DOHH2 (cell line): ENCODE data around the gene TRAPPC14.
A peak's percentile ranks its signal among the peaks of the same experiment; 100 is the strongest.

ENCODE experiments used
- H3F3A ChIP-seq: fragments of 200-600 bp; sonication (generic), shearing (Covaris generic); 2 replicates; pipeline ENCODE4 v1.6.0; 2016; ENCODE audit warnings: antibody characterized with exemption, mild to moderate bottlenecking; ENCODE audit not compliant: control insufficient read depth, insufficient read depth
- H3K27ac ChIP-seq: fragments of 200-600 bp; sonication (generic); 2 replicates; pipeline ENCODE4 v1.5.1; 2014; ENCODE audit warnings: low read depth, mild to moderate bottlenecking, low read length, moderate library complexity
- H3K27me3 ChIP-seq: fragments of 200-600 bp; sonication (generic); 2 replicates; pipeline ENCODE4 v1.6.1; 2014; ENCODE audit warnings: mild to moderate bottlenecking, low read length, mixed read lengths; ENCODE audit not compliant: control insufficient read depth
- H3K36me3 ChIP-seq: fragments of 200-600 bp; sonication (generic); 2 replicates; pipeline ENCODE4 v1.6.1; 2014; ENCODE audit warnings: mild to moderate bottlenecking, low read length, moderate library complexity, mixed read lengths; ENCODE audit not compliant: control insufficient read depth
- H3K4me1 ChIP-seq: fragments of 200-600 bp; sonication (generic); 2 replicates; pipeline ENCODE4 v1.6.1; 2014; ENCODE audit warnings: mild to moderate bottlenecking, low read length, mixed read lengths; ENCODE audit not compliant: control insufficient read depth
- H3K4me2 ChIP-seq: fragments of 200-600 bp; sonication (generic); 2 replicates; pipeline ENCODE4 v1.6.0; 2014; ENCODE audit warnings: mild to moderate bottlenecking, low read length, moderate library complexity
- H3K4me3 ChIP-seq: fragments of 200-600 bp; sonication (generic); 2 replicates; pipeline ENCODE4 v1.5.1; 2014; ENCODE audit warnings: mild to moderate bottlenecking, low read length, mixed read lengths
- H3K79me2 ChIP-seq: fragments of 200-600 bp; sonication (generic); 2 replicates; pipeline ENCODE4 v1.6.1; 2014; ENCODE audit warnings: mild to moderate bottlenecking, low read length, mixed read lengths; ENCODE audit not compliant: control insufficient read depth
- H3K9me2 ChIP-seq: fragments of 200-600 bp; sonication (generic); replicated peaks from 2 replicates; pipeline ENCODE4 v1.6.1; 2014; ENCODE audit warnings: mild to moderate bottlenecking, low read length, mixed read lengths; ENCODE audit not compliant: control insufficient read depth
- H3K9me3 ChIP-seq: fragments of 200-600 bp; sonication (generic); 2 replicates; pipeline ENCODE4 v1.6.1; 2014; ENCODE audit warnings: antibody characterized with exemption, low read length, mixed read lengths; ENCODE audit not compliant: control insufficient read depth, insufficient read depth
- H4K20me1 ChIP-seq: fragments of 200-600 bp; sonication (generic); 2 replicates; pipeline ENCODE4 v1.6.0; 2014; ENCODE audit warnings: low read depth, mild to moderate bottlenecking, antibody characterized with exemption, low read length, moderate library complexity; ENCODE audit not compliant: control insufficient read depth, insufficient read depth
- CTCF ChIP-seq: fragments of 200-600 bp; sonication (generic); IDR thresholded peaks from one replicate; pipeline ENCODE4 v1.5.1; 2014; ENCODE audit warnings: antibody characterized with exemption, mild to moderate bottlenecking, low read depth, low read length; ENCODE audit not compliant: poor library complexity, severe bottlenecking
- EZH2phosphoT487 ChIP-seq: fragments of 200-600 bp; sonication (generic); IDR thresholded peaks from 2 replicates; pipeline ENCODE4 v1.6.1; 2017; ENCODE audit warnings: borderline replicate concordance, mild to moderate bottlenecking, antibody characterized with exemption, low read length, moderate library complexity, mixed read lengths

The TRAPPC14 gene

DNA sequence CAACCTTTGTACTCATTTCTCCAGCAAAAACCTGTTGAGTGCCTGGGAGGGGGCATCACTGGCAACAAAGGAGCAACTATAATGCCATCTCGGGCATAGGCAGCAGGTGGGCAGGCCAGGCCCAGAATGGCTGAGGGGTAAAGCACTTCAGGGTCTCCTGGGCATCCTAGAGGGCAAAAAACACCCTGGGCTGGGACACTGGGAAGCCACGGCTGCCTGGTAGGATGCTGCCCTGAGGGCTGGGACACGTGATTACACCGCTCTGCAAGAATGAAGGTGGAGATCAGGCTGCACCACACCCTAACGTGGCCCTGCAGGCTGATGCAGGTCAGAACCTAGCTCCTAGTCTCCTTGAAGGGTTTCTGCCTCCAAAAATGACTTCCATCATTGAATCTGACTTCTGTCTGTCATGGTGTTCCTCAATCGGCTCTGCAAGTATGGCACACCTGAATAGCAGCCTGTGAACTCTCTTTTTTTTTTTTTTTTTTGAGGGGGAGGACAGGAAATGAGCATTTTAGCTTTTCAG is 4.5 kb upstream of the TRAPPC14 start:
- Histone ChIP-seq H3K36me3 (peaks cover 3% of the 10 kb centered on the region), H3K9me2 (no peaks in the 10 kb centered on the region), H3K79me2 (peaks cover 11% of the 10 kb centered on the region), H3K4me3 (no peak overlapping the region), H3K27ac (no peak overlapping the region; the same call in 1 of the 2 replicates), H3K27me3 (peaks cover 10% of the 10 kb centered on the region), H3K9me3 (no peaks in the 10 kb centered on the region), H3K4me1 (peaks cover 37% of the 10 kb centered on the region), H3F3A (no peaks in the 10 kb centered on the region; the same call in 1 of the 2 replicates), H3K4me2 (peak overlapping the region; percentile 36), H4K20me1 (no peaks in the 10 kb centered on the region)
- TF ChIP-seq EZH2phosphoT487 (no peak), CTCF (no peak)

DNA sequence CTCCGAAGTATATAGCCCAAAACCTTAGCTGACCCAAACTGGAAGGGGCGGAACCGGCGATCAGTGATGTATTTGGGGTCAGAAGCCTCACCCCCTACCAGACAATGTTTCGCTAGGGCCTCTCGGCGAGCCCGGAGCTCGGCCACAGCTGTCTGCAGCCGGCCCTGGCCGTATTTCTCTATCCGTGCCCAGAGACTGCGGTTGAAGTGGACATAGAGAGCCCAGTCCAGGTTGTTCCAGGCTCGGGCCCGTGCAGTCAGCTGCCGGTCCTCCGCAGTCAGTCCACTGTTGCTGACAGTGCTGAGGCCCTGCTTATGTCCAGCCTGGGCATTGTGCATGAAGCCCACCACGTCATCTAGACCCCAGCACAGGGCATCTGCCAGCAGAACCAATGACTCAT is 1.5 kb upstream of the TRAPPC14 start:
- H3K4me2 ChIP-seq = no peak overlapping the region
- H4K20me1 ChIP-seq = peaks cover 8% of the 10 kb centered on the region; the same call in 1 of the 2 replicates
- H3K9me2 ChIP-seq = no peaks in the 10 kb centered on the region
- no peak overlapping the region for H3K27ac ChIP-seq
- peaks cover 13% of the 10 kb centered on the region for H3F3A ChIP-seq
- peaks cover 33% of the 10 kb centered on the region for H3K36me3 ChIP-seq
- TF ChIP-seq CTCF (no peak), EZH2phosphoT487 (no peak)
- H3K27me3 ChIP-seq = no peaks in the 10 kb centered on the region
- H3K4me3 ChIP-seq = no peak overlapping the region
- H3K4me1 ChIP-seq = peaks cover 45% of the 10 kb centered on the region
- no peaks in the 10 kb centered on the region for H3K9me3 ChIP-seq
- H3K79me2 ChIP-seq = peaks cover 39% of the 10 kb centered on the region

GRCh38 chr7:100159099-100159623 is 638 bp upstream of the TRAPPC14 start:
- H4K20me1 ChIP-seq = peaks cover 8% of the 10 kb centered on the region; the same call in 1 of the 2 replicates
- TF ChIP-seq EZH2phosphoT487 (no peak), CTCF (peak; percentile 22)
- no peaks in the 10 kb centered on the region for H3K27me3 ChIP-seq
- H3K4me3 ChIP-seq = peak overlapping the region; percentile 86
- H3K27ac ChIP-seq = peak overlapping the region; percentile 67
- H3K36me3 ChIP-seq = peaks cover 42% of the 10 kb centered on the region
- H3K9me3 ChIP-seq = no peaks in the 10 kb centered on the region
- H3K79me2 ChIP-seq = peaks cover 48% of the 10 kb centered on the region
- H3K9me2 ChIP-seq = no peaks in the 10 kb centered on the region
- H3F3A ChIP-seq = peaks cover 14% of the 10 kb centered on the region
- H3K4me1 ChIP-seq = peaks cover 53% of the 10 kb centered on the region
- peak overlapping the region; percentile 94 for H3K4me2 ChIP-seq
